ENCODE data around the gene INS.

Gene INS

DNA sequence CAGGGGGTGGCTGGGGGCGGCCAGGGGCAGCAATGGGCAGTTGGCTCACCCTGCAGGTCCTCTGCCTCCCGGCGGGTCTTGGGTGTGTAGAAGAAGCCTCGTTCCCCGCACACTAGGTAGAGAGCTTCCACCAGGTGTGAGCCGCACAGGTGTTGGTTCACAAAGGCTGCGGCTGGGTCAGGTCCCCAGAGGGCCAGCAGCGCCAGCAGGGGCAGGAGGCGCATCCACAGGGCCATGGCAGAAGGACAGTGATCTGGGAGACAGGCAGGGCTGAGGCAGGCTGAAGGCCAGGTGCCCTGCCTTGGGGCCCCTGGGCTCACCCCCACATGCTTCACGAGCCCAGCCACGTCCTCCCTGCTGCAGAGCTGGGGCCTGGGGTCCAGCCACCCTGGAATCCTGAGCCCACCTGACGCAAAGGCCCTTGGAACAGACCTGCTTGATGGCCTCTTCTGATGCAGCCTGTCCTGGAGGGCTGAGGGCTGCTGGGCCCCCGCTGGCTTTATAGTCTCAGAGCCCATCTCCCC lies at the start of gene INS:
Gene INS, minus strand, starts transcription at position 474 of the 524 bp plus-strand sequence. Its CDS starts 238 bp downstream, at position 236.
- DNase-seq = no peak

DNA sequence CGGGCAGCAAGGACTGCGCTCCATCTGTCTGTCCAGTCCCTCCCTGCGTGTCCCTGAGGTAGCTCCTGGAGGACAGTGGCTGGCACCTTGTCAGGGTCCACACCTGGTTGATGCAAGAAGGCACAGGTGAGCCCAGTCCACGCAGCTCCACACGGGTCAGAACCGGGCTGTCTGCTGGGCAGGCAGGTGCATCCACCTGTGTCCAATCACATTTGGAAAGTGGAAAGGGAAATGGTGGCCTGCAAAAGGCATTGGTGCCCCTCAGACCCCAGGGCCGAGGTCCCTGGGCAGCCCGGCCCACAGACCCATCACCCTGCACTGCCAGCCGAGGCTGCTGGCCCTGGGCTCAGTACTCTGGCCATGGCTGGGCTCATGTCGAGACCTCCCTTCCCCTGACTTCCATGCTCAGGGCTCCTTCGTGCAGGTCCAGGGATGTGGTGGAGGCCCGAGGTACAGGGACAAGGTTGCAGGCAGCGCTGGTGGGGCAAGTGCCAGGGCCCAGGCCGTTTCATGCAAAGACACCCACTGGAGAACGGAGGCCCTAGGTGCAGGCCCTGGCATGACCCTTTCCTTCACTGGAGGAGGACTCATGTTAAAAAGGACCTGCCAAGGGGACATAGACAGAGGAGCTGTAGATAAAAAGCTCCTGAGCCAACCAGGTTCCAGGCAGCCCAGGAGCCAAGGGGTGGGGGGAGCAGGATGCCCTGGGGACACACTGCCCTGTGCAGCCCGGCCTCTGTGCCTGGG lies 49.5 kb upstream of the INS start:
- DNase-seq = no peak

DNA sequence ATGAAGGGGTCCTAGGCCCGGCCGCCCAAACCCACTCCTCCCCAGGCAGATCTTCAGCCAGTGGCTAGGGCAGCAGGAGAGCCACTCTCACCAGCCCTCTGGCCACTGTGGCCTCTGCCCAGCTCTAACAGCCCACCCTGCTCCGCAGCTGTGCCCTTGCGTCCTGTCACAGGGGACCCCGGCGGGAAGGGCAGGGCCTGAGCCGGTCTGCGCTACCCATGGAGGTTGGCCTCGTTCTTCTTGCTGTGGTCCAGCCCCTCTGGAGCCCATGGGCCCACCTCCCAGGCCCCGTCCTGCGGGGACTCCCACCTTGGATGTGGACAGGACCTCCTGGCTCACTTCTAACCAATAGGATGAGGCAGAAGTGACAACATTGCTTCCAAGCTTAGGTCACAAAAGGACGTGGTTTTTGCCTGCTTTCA lies 48.9 kb upstream of the INS start:
- DNase-seq = no peak

DNA sequence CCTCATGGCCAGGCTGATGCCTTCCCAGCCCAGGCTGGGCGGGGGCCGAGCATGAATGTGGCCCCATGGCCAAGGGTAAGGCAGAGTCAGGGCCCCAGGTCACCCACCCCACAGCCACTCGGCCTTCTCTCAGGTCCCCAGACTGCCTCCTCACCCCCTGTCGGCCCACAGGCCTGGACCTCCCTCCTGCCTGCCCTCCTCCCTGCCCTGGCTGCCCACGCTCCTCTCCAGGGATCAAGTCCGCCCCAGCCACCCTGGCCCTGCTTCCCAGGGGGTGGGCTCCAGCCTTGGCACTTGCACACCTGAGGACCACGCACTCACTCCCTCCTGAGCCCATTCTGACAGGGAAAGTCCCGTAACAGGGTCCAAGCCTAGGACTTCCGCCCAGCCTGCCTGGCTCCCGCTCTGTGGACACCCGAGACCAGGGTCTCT lies 48.4 kb upstream of the INS start:
- DNase-seq = no peak

- no peak for DNase-seq
Observed at GRCh38 chr11:2208691-2209369, 47.8 kb upstream of the INS start.

DNA sequence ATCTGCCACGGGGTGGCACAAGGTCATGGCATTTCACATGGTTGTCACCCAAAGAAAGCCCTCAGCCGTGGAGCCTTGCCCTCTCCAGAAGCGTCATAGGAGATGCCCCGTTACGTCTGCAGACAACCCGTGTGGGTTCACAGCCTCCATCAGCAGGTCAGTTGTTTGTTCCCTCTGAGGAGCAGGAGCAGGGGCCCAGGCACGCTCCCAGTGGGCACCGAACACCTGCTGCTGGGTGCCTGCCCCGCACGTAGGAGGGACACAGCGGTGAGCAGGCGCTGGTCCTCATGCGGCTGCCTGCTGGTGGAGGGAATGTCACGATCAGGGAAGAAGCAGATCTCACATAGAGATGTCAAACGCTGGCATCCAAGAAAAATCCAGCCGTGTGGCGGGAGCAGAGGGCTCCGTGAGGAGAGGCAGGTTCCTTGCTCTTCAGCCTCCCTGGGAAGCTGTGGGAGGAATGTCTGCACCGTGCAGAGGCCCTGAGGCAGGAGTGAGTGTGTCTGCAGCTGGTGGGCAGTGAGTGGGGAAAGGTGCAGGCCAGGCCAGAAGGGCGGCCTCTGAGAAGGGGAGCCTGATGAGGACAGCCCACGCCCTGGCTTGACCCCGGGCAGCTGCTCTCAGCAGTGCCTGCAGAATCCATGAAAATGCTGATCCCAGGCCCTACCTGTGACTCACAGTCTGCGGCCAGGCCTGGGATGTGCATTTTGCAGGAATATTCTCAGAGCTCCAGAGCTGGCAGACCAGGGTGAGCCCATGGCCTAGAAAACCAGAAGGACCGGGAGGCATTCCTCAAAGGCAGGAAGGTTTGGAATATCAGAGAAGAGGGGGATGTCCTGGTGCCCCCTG lies 47.0 kb upstream of the INS start:
- DNase-seq = no peak

GRCh38 chr11:2207212-2207611 lies 46.2 kb upstream of the INS start:
- DNase-seq = no peak

DNA sequence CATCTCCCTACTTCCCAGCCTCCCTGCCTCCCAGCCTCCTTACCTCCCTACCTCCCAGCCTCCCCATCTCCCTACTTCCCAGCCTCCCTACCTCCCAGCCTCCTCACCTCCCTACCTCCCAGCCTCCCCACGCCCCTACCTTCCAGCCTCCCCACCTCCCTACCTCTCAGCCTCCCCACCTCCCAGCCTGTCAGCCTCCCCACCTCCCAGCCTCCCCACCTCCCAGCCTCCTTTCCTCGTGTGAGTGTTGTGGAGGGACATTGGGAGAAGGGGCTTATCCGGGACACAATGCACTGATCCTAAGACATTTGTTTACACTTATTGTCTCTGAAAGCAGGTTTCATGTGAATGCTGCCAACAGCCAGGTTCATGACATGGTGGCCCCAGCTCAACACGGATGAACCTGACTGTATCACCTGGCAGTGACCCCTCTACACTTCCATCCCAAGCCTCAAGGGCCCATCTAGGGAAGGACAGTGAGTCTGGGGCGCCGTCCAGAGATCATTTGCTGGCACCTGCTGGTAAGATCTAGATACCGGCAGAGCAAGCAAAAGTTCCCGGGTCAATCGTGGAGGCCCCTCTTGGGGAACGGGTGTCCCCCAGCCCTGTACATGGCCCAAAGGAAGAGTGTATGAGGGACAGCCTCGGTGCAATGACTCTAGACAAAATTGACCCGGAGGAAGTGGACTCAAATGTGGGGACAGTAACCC lies 45.1 kb upstream of the INS start:
- DNase-seq = no peak

GRCh38 chr11:2205214-2205720 lies 44.3 kb upstream of the INS start:
- no peak for DNase-seq

GRCh38 chr11:2204361-2205213 lies 43.6 kb upstream of the INS start:
- no peak for DNase-seq

DNA sequence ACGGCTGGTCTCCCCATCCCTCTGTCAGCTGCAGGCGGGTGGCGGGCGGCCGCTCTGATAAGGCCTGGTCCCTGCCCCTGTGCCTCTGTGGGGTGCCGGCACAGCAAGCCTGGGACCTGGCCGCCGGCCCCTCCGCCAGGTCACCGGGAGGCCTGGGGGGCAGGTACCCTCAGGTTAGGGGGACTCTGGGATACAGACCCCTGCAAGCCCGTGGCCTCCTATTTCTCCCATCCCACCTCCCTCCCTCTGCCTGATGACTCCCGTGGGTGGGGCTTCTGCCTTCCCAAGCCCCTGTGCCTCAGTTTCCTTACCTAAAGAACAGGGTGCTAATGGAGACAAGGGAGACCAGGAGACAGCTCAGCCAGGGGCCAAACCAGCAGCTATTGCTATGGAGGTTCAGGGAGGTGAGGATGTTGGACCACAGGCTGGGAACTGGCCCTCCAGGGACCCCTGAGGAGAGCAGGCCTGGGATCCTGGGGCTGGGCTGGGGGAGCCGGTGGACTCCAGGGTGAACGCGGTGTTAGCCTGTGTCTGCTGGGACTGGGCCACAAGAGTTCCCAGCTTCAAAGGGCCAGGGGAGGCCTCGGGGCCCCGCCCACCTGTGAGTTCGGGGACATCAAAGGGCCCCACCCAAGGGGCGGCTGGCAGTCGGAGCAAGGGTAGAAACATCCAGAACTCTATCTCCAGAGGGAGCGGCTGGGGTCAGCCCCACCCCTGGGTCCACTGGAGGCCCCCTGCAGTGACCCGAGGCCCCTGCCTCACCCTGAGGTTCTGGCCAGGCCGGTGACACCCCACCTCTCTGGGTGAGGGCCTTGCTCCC lies 42.6 kb upstream of the INS start:
- DNase-seq = no peak

- DNase-seq = no peak
Observed at GRCh38 chr11:2202900-2203439, 42.0 kb upstream of the INS start.

DNA sequence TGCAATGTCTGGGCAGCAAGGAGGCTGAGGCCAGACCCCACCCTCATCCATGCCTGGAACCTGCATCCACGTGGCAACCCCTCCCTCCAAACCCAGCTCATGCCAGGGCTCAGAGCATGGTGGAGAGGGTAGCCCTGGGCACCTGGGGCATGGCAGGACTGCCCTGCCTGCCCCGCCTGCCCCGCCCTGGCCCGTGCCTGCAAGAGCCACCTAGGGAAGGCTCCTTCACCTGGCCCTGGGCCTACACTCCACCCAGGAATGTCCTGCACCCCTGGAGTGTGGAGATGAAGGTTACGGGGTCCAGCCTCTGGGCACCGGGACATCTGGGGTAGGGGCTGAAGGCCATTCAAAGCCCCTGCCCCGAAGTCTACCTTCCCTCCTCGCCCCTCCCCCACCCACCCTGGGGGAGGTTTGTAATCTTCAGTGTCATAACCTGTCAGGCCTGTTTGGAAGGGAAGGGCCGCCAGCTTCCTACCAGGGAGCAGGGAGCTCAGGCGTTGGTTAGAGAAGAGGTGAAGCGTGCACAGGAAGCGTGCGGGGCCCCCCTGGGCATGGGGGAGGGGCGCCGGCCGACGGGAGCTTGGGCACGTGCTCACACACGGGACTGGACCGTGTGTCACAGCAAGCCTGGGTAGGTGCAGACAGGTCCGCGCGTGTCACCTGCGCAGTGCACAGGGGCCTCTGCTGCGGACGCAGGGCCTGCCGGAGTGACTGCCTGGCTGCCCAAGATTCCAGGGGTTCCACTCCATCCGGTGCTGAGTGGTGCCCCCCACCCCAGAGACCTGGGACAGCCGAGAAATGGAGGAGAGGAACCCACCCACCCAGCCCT lies 41.3 kb upstream of the INS start:
- no peak for DNase-seq

- no peak for DNase-seq
Observed at GRCh38 chr11:2201542-2201941, 40.5 kb upstream of the INS start.

- DNase-seq = no peak
Observed at GRCh38 chr11:2200957-2201519, 40.0 kb upstream of the INS start.

- no peak for DNase-seq
Observed at GRCh38 chr11:2200536-2200935, 39.5 kb upstream of the INS start.

DNA sequence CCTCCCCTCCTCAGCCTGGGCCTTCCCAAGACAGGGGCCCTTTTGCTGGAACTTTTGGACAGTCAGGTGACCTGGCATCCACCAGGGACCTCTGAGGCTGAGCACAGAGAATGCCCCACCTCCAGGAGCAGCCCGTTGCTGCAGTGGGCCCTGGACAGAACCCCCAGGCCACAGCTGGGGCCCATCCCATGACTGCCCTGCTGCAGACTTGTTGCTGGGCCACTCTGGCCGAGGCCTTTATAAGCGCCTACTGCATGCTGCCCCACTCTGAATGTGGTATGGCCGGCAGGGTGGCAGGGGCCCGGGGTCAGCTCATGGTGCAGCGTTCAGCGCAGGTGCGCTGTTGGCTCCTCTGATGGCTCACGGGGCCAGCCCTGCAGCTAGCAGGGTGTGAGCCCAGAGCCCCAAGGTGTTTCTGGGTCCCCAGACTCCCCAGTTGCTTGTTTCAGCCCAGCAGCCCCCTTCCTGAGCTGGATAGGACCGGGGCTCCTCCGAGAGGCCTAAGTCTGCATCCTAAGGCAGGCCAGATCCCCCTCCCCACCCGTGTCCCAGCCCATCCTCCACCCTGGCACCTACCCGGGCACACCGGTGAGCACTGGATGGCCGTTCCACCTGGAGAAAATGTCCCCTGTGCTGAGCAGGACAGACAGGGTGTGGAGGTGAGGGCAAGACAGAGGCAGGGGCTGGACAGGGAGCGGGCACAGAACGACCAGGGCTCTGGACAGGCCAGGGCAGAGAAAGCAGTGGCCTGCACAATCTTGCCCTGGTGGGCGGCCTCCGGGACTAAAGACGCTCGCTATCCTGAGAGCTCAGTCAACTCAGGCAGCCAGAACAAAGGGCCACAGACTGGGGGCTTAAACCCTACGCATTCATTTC lies 38.7 kb upstream of the INS start:
- DNase-seq = no peak
